Left ventricle myocardium inferior (tissue), 1 donor: ENCODE measurements around the gene NOXA1. TPM values are rescaled to one million over a fixed set of nuclear protein-coding genes. Genes with fewer than 3 reads are reported as not detected.

ENCODE experiments used
- DNase-seq: peaks from one replicate; pipeline ENCODE4 v3.0.0-alpha.2; 2020
- H3K27ac ChIP-seq: fragments of 200-600 bp; replicated peaks from 2 replicates; pipeline ENCODE4 v1.8.0; 2021
- H3K27me3 ChIP-seq: fragments of 200-600 bp; 2 replicates; pipeline ENCODE4 v1.8.0; 2021; ENCODE audit warnings: low read depth
- H3K36me3 ChIP-seq: fragments of 200-600 bp; 2 replicates; pipeline ENCODE4 v1.8.0; 2021
- H3K4me1 ChIP-seq: fragments of 200-600 bp; 2 replicates; pipeline ENCODE4 v1.8.0; 2021
- H3K4me3 ChIP-seq: fragments of 200-600 bp; 2 replicates; pipeline ENCODE4 v1.8.0; 2021; ENCODE audit warnings: mild to moderate bottlenecking, moderate library complexity
- H3K9me3 ChIP-seq: fragments of 200-600 bp; replicated peaks from 2 replicates; pipeline ENCODE4 v1.8.0; 2021
- intact Hi-C: fragments of 100-400 bp; cut with micrococcal nuclease; formaldehyde crosslinking; loops from one replicate; pipeline ENCODE4 v1.11.0; 2022
- total RNA-seq: library from RNA; stranded (reverse); fragmentation: NEBNext Ultra II Directional; extraction: Animal tissue kit (Norgen Biotek cat#: 25700); gene quantifications from one replicate; pipeline ENCODE4 v1.2.1, GENCODE V29; 2021
- TF ChIP-seq, protein P1 (sequence below): fragments of 200-600 bp; IDR thresholded peaks from 2 replicates; pipeline ENCODE4 v1.8.0; 2021; ENCODE audit warnings: antibody characterized with exemption, mild to moderate bottlenecking, borderline replicate concordance
- donor health status: DM: no; HTN: yes; CAD: no; lungs with severe emphysema.

Gene NOXA1
- total RNA-seq, 1 donor from 2014 or later = 2.0 TPM

DNA sequence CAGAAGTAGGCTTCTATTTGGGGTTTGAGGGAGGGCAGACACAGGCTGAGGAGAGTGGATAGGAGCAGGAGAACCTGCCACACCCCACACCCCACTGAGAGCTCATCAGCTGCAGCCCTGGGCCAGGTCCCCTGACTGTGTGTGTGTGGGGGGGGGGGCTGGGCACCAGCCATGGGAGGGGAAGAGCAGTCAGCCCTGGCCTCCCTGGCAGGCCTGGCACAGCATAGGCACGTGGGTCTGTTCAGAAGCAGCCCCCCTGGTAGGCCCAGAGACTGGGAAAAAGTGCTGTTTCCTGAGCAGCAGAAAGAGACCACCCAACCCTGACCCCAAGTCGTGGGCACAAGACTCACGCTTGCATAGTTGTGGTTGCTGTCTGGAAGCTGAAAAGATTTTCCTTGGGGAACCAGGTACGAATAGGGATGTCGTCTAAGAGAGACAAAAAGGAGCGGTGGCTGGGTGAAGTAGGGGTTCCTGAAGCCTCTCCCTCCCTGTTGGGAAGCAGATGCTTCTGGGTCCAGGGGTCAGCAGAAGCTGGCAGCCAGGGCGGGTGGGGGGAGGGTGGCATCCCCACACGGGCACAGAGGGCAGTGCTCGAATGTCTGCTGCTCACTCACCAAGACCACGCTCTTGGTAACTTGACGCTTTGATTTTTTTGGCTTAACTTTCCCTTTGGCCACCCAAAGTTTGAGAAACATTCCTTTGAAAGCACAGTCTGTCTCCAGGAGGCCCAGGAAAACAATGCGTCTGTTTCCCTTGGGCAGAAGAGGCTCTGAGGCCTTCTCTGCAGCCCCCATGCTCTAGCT is 33.1 kb downstream of the NOXA1 start:
- H3K4me3 ChIP-seq = no peak overlapping the region
- intact Hi-C loops = no loop called here
- peaks cover 44% of the 10 kb centered on the region for H3K4me1 ChIP-seq

GRCh38 chr9:137456864-137457405 is 33.7 kb downstream of the NOXA1 start:
- Histone ChIP-seq H3K4me1 (peaks cover 44% of the 10 kb centered on the region), H3K4me3 (no peak overlapping the region), H3K27ac (no peak overlapping the region), H3K9me3 (no peaks in the 10 kb centered on the region), H3K36me3 (peaks cover 13% of the 10 kb centered on the region), H3K27me3 (no peaks in the 10 kb centered on the region)
- no peak for DNase-seq
- intact Hi-C loops = no loop called here
- TF ChIP-seq, protein P1, sequence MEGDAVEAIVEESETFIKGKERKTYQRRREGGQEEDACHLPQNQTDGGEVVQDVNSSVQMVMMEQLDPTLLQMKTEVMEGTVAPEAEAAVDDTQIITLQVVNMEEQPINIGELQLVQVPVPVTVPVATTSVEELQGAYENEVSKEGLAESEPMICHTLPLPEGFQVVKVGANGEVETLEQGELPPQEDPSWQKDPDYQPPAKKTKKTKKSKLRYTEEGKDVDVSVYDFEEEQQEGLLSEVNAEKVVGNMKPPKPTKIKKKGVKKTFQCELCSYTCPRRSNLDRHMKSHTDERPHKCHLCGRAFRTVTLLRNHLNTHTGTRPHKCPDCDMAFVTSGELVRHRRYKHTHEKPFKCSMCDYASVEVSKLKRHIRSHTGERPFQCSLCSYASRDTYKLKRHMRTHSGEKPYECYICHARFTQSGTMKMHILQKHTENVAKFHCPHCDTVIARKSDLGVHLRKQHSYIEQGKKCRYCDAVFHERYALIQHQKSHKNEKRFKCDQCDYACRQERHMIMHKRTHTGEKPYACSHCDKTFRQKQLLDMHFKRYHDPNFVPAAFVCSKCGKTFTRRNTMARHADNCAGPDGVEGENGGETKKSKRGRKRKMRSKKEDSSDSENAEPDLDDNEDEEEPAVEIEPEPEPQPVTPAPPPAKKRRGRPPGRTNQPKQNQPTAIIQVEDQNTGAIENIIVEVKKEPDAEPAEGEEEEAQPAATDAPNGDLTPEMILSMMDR = no peak

More for the DNA sequence above, 33.1 kb downstream of the NOXA1 start:
- Histone ChIP-seq H3K9me3 (no peaks in the 10 kb centered on the region), H3K27me3 (no peaks in the 10 kb centered on the region), H3K27ac (no peak overlapping the region), H3K36me3 (peaks cover 13% of the 10 kb centered on the region)
- TF ChIP-seq, protein P1 = no peak
- no peak for DNase-seq

DNA sequence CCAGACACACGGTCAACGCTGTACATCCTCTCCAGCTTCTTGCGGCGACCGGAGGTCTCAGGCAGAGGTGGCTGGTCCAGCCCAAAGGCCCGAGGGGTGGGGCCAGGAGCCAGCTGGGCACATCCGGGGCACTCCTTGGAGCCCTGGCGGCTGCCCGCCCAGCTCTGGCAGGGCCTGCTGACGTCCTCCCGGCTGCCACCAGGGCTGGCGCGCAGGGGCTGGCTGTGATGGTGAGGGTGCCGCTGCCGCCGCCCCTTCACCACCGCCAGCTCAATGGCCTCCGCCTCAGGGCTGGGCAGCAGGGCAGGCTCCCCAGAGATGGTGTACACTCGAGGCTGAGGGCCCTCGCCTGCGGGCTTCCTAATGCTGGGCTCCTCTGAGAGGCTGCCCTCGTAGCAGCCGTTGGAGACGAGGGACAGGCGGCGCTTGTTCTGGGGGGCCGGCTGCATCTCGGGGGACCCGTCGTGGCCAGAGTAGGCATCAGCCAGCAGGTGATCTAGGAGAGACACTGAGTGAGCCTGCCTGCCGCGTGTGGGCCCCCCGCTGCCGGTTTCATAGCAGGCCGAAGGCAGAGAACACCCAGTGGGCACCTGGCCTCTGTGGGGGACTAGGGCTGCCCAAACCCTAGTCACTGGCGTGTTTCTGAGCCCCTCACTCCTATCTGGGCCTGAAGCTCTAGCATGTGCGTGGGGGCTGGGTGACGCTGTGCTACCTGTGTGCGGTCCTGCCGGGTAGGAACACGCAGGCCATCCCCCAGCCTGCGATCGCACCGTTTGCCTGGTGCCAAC is 34.4 kb downstream of the NOXA1 start:
- Histone ChIP-seq H3K36me3 (peaks cover 9% of the 10 kb centered on the region), H3K9me3 (no peaks in the 10 kb centered on the region), H3K4me1 (peaks cover 44% of the 10 kb centered on the region), H3K27ac (no peak overlapping the region), H3K27me3 (no peaks in the 10 kb centered on the region), H3K4me3 (peak overlapping the region; percentile 81)
- TF ChIP-seq, protein P1 = no peak
- DNase-seq = no peak
- intact Hi-C loops = no loop called here

- Histone ChIP-seq H3K4me3 (peak overlapping the region; percentile 81), H3K27ac (peak overlapping the region; percentile 82), H3K27me3 (no peaks in the 10 kb centered on the region), H3K4me1 (peaks cover 42% of the 10 kb centered on the region), H3K36me3 (peaks cover 7% of the 10 kb centered on the region), H3K9me3 (no peaks in the 10 kb centered on the region)
- TF ChIP-seq, protein P1 = no peak
- intact Hi-C loops = no loop called here
- DNase-seq = no peak
Measured at GRCh38 chr9:137458194-137459151, 35.3 kb downstream of the NOXA1 start.
